Fibroblast of mammary gland (primary cell): ENCODE results near the gene AGBL4.

ENCODE experiments used
- DNase-seq: peaks from one replicate; pipeline ENCODE4 v3.0.0-alpha.2; 2010; ENCODE audit warnings: low read depth
- H3K4me3 ChIP-seq: 2 replicates; pipeline ENCODE4 v1.5.1; 2011; ENCODE audit warnings: low read depth, mild to moderate bottlenecking, low read length, moderate library complexity; ENCODE audit not compliant: control insufficient read depth
- TF ChIP-seq, protein P1 (sequence below): conservative IDR thresholded peaks from 2 replicates; pipeline ENCODE4 v1.5.1; 2011; ENCODE audit warnings: low read depth, low read length, inconsistent platforms; ENCODE audit not compliant: control insufficient read depth, insufficient read depth

The AGBL4 gene

DNA sequence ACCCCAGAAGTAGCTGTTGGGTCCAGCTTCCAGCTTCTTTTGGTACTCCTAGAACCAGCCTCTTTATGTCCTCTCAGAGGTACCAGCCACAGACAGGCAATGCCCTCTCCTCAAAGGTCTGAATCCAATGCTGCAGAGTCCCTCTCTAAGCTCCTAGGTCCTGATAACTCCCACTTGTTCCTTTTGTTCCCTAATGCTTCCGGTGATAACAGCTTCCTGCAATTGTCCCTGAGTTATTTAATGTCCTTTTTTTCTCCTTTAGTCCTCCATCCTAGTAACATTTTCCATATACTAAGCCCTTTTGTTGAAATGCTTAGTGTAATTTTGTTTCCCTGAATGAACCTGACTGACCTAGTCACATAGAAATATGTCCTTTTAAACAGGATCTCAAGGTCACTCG, 1045.3 kb downstream of the AGBL4 start:
- DNase-seq = no peak
- H3K4me3 ChIP-seq = no peak overlapping the region
- TF ChIP-seq, protein P1, sequence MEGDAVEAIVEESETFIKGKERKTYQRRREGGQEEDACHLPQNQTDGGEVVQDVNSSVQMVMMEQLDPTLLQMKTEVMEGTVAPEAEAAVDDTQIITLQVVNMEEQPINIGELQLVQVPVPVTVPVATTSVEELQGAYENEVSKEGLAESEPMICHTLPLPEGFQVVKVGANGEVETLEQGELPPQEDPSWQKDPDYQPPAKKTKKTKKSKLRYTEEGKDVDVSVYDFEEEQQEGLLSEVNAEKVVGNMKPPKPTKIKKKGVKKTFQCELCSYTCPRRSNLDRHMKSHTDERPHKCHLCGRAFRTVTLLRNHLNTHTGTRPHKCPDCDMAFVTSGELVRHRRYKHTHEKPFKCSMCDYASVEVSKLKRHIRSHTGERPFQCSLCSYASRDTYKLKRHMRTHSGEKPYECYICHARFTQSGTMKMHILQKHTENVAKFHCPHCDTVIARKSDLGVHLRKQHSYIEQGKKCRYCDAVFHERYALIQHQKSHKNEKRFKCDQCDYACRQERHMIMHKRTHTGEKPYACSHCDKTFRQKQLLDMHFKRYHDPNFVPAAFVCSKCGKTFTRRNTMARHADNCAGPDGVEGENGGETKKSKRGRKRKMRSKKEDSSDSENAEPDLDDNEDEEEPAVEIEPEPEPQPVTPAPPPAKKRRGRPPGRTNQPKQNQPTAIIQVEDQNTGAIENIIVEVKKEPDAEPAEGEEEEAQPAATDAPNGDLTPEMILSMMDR = no peak

GRCh38 chr1:48977273-48977672, 1046.5 kb downstream of the AGBL4 start:
- no peak overlapping the region for H3K4me3 ChIP-seq
- DNase-seq = no peak
- TF ChIP-seq, protein P1 = no peak

GRCh38 chr1:48969971-48970370, 1053.8 kb downstream of the AGBL4 start:
- no peak for DNase-seq
- TF ChIP-seq, protein P1 = no peak
- no peak overlapping the region for H3K4me3 ChIP-seq

DNA sequence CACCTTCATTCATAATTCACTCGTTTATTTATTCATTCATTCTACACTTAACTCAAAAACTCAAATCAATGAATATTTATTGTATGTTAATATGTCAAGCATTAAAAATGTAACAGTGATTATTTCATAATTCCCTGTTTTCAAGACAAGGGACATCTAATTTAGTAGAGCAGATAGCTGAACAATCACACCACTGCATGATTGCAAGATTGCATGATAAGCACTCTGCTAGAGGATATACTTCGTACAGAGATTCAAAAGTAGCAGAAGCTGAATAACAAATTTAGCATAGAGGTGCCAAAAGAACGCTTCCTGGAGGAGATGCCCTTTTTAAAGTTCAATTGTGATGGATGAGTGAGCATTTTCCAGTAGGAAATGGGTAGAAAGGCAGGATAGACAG, 1056.4 kb downstream of the AGBL4 start:
- TF ChIP-seq, protein P1 = no peak
- DNase-seq = no peak
- no peak overlapping the region for H3K4me3 ChIP-seq

- peak; percentile 36 for DNase-seq
- TF ChIP-seq, protein P1 = no peak
- H3K4me3 ChIP-seq = no peak overlapping the region
Observed at GRCh38 chr1:48966583-48966982, 1057.2 kb downstream of the AGBL4 start.

DNA sequence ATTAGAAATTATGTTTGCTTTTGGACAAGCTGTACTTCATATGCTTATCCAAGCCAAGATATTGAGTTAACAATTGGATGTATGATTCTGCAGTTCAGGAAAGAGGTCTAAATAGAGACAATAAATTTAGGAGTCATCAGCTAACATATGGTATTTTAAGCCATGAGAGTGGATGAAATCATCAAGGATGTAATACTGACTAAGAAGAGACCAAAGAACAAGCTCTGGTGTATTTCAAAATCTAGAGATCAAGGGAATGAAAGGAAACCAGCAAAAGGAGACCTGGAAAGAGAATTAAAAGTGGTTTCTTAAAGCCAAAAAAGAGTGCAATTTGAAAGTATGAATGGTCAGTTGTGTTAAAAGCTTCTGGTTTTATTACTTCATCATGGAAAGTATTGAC, 1063.4 kb downstream of the AGBL4 start:
- no peak overlapping the region for H3K4me3 ChIP-seq
- DNase-seq = peak; percentile 36
- TF ChIP-seq, protein P1 = no peak

DNA sequence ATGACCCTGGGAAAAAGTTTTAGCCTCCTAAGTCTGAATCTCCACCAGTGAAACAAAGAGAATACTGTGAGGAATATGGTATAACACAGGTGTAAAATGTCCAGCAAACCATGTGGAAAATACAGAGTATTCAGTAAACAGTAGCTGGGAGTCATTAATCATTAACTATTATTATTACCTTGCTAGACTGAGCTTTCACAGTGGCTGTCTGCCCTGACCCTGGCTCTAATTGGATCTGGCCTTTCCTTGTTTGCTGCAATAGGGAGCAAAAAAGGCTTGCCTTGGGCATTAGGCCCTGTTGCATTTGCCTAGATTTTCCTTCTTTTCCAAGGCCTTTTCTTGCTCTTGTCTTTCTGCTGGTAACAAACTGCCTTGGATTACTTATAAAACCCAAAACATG, 1068.0 kb downstream of the AGBL4 start:
- no peak for DNase-seq
- TF ChIP-seq, protein P1 = no peak
- H3K4me3 ChIP-seq = no peak overlapping the region
